DMS53 (cell line): ENCODE data around the gene LRRK1.
"Not testable (repeated sequence)": the region's sequence is repeated elsewhere in the genome, so short reads cannot be mapped to it uniquely, and the experiment has no call there.

ENCODE experiments used
- DNase-seq: peaks from one replicate; lab custom pipeline; 2025; lab: John Stamatoyannopoulos, UW

The LRRK1 gene

GRCh38 chr15:101092156-101092866, 173.2 kb downstream of the LRRK1 start:
- DNase-seq: no peak

GRCh38 chr15:101092867-101093202, 173.7 kb downstream of the LRRK1 start:
- no peak for DNase-seq

- DNase-seq: no peak
Observed at GRCh38 chr15:101093958-101094357, 174.8 kb downstream of the LRRK1 start.

- DNase-seq: not testable (repeated sequence)
Observed at GRCh38 chr15:101095796-101096406, 176.7 kb downstream of the LRRK1 start.

GRCh38 chr15:101097111-101097510, 178.0 kb downstream of the LRRK1 start:
- no peak for DNase-seq

- no peak for DNase-seq
Observed at GRCh38 chr15:101099183-101099582, 180.0 kb downstream of the LRRK1 start.

GRCh38 chr15:101100118-101100517, 181.0 kb downstream of the LRRK1 start:
- DNase-seq: no peak

- no peak for DNase-seq
Observed at GRCh38 chr15:101100593-101101442, 181.7 kb downstream of the LRRK1 start.

GRCh38 chr15:101101676-101102075, 182.5 kb downstream of the LRRK1 start:
- no peak for DNase-seq

GRCh38 chr15:101102746-101103145, 183.6 kb downstream of the LRRK1 start:
- no peak for DNase-seq

GRCh38 chr15:101103598-101103997, 184.4 kb downstream of the LRRK1 start:
- no peak for DNase-seq

- no peak for DNase-seq
Observed at GRCh38 chr15:101104141-101104540, 185.0 kb downstream of the LRRK1 start.

- no peak for DNase-seq
Observed at GRCh38 chr15:101105059-101105891, 186.1 kb downstream of the LRRK1 start.

GRCh38 chr15:101107101-101107500, 187.9 kb downstream of the LRRK1 start:
- DNase-seq: no peak

- DNase-seq: no peak
Observed at GRCh38 chr15:101107625-101108460, 188.7 kb downstream of the LRRK1 start.

GRCh38 chr15:101108461-101108775, 189.3 kb downstream of the LRRK1 start:
- DNase-seq: no peak

GRCh38 chr15:101108791-101109190, 189.6 kb downstream of the LRRK1 start:
- DNase-seq: no peak

- DNase-seq: no peak
Observed at GRCh38 chr15:101110681-101111569, 191.8 kb downstream of the LRRK1 start.

GRCh38 chr15:101111570-101112262, 192.6 kb downstream of the LRRK1 start:
- no peak for DNase-seq
